GM13976 (cell line): Measurements from ENCODE around the gene PPP1R3G.
"Not testable (repeated sequence)": the region's sequence is repeated elsewhere in the genome, so short reads cannot be mapped to it uniquely, and the experiment has no call there.

Experiments
- DNase-seq: peaks from one replicate; pipeline ENCODE4 v3.0.0; 2012; ENCODE audit warnings: low spot score
- in situ Hi-C: fragments of 300-500 bp; cut with MboI; formaldehyde crosslinking; loops from one replicate; pipeline ENCODE4 v1.12.0; 2022; ENCODE audit warnings: low sequenced_read_pairs, mixed read lengths, inconsistent platforms; ENCODE audit not compliant: unreplicated experiment
- TF ChIP-seq, protein P1 (sequence below): IDR thresholded peaks from 2 replicates; pipeline ENCODE4 v1.5.1; 2012; ENCODE audit warnings: borderline replicate concordance, mild to moderate bottlenecking; ENCODE audit not compliant: insufficient read depth; ENCODE audit errors: extremely low read depth, missing control alignments, control extremely low read depth

PPP1R3G gene

DNA sequence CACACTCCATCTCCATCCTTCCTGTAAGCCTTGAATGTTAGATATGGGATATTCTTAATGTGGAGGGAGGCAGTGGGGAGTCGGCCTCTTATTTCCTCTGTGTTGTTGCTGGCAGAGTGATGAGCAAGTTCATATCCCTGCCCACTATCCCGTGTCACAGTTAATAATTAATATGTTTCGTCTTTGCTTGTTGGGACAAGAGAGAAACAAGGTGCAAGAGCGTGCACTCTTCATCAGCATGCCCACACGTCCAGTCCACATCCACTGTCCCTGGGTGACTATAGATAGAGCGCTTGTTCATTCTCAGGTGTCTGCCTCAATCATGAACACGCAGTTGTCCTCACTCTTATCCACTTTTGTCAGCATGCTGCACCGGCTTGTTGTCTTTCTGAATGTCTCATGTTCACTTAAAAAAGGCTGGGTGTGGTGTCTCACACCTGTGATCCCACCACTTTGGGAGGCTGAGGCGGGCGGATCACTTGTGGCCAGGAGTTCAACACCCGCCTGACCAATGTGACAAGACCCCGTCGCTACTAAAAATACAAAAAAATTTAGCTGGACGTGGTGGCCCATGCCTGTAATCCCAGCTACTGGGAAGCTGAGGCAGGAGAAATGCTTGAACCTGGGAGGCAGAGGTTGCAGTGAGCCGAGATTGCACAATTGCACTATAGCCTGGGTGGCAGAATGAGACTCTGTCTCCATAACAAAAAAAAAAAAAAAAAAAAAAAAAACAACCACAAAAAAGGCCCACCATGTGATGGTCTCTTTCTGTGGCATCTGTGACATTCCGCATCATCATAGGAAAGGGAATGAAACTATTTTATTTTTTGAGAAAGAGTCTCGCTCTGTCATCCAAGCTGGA, 34.2 kb downstream of the PPP1R3G start:
- in situ Hi-C loops = no loop called here
- no peak for DNase-seq
- TF ChIP-seq, protein P1, sequence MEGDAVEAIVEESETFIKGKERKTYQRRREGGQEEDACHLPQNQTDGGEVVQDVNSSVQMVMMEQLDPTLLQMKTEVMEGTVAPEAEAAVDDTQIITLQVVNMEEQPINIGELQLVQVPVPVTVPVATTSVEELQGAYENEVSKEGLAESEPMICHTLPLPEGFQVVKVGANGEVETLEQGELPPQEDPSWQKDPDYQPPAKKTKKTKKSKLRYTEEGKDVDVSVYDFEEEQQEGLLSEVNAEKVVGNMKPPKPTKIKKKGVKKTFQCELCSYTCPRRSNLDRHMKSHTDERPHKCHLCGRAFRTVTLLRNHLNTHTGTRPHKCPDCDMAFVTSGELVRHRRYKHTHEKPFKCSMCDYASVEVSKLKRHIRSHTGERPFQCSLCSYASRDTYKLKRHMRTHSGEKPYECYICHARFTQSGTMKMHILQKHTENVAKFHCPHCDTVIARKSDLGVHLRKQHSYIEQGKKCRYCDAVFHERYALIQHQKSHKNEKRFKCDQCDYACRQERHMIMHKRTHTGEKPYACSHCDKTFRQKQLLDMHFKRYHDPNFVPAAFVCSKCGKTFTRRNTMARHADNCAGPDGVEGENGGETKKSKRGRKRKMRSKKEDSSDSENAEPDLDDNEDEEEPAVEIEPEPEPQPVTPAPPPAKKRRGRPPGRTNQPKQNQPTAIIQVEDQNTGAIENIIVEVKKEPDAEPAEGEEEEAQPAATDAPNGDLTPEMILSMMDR = no peak

GRCh38 chr6:5120011-5120410, 34.9 kb downstream of the PPP1R3G start:
- TF ChIP-seq, protein P1 = no peak
- in situ Hi-C loops = no loop called here
- DNase-seq = no peak

- in situ Hi-C loops, DNase-seq: not testable (repeated sequence)
Observed at GRCh38 chr6:5120543-5120942, 35.4 kb downstream of the PPP1R3G start.

DNA sequence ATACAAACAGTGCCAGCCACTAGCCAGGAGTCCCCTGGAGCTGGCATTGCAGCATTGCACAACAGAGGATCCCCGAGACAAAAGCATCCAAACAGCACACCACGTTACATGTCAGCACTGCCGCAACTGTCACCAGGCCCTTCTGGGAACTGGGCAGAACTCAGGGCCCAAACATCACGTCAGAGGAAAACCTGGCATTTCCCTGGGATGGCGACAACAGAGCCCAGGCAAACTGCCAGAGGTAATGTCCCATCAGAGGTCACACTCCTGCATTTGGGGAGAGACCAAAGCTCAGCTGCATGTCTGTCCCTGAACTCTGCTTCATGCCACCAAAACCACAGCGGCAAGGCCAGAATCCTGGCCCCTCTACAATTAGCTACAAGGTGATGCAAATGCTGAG, 36.3 kb downstream of the PPP1R3G start:
- no peak for DNase-seq
- in situ Hi-C loops = no loop called here
- TF ChIP-seq, protein P1 = no peak

- in situ Hi-C loops = no loop called here
- TF ChIP-seq, protein P1 = no peak
- no peak for DNase-seq
Observed at GRCh38 chr6:5121956-5122355, 36.8 kb downstream of the PPP1R3G start.

DNA sequence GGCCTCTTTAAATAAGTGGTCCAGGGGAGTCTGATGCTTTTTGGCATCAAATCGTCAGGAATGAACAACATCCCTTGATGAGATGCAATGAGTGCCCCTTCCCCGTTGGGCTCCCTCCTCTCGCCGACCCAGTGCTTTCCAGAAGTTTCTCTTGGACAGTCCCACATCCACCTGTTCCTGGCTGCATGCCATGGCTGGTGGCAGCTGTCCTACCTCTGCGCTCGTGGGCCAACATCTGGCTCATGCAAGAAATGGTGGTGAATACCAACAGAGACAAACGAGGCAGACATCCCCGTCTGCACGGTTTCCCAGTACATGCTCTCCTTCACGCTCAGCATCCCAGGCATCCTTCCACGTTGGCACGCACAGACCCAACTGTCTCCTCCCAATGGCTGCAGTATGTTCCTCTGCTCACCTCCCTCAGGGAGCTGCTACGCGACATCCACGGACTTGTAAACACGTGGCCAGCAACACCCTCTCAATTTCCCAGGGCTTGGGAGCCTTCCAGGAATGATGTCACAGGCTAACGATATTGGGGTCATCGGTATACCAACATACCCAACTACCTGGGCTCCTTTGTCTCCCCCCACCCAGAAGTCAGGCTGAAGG, 37.5 kb downstream of the PPP1R3G start:
- TF ChIP-seq, protein P1 = no peak
- in situ Hi-C loops = no loop called here
- DNase-seq = no peak

DNA sequence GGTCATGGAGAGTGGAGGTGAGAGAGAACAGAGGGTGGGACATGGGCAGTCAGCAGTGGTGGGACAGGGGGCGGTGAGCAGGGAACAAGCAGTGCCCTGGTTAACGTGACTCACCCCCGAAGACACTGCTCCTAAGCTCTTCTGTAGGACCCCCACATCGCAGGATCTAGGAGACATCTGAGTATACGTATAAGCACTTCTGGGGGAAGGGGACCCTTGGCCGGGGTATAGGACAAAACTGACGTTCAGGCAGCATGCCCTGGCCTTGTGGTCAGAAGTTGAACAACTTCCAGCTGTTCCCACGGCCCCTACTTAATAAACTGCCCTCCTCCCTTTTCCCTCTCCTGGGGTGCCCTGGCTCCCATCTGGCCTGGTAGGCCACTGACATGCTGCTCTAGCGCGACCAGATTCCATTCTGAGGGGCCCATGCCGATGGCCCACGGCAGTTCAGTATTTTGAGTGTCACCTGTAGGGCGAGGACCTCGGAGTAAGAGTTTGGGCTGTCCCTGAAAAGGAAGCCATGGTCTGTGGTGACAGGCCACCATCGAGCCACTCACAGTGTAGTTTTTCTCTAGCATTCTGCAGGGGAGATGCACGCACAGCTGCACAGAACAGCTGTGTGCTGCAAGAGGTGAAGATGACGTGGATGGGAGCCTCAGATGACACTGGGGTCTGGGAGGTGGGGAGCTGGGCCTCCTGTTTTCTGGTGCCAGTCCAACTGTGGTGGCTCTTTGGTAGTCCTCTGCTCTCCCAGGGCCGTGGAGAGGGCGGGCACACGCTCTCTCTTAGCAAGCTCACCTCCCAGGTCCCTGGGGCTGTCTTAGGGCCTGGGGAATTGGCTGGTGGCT, 38.4 kb downstream of the PPP1R3G start:
- TF ChIP-seq, protein P1 = no peak
- no peak for DNase-seq
- in situ Hi-C loops = no loop called here
